Transverse colon (tissue), 4 donors: ENCODE data around the gene ECI1.

Source experiments
- CTCF ChIP-seq, 5 experiments: fragments of 200-600 bp in 3 of 5; fragments of 450-650 bp in 2 of 5; sonication (generic) in 3 of 5; IDR thresholded peaks; 1 replicate in 2 of 5; 2 replicates in 3 of 5; pipeline ENCODE4 v1.5.1; 2016 to 2017; ENCODE audit warnings: antibody characterized with exemption in 5 of 5, inconsistent platforms in 3 of 5, mild to moderate bottlenecking in 2 of 5, moderate library complexity in 1 of 5
- EP300 ChIP-seq: sonication (generic); formaldehyde crosslinking; IDR thresholded peaks from one replicate; pipeline ENCODE4 v1.6.1; 2017; ENCODE audit warnings: antibody characterized with exemption, low read depth
- POLR2AphosphoS5 ChIP-seq, 3 donors: sonication (generic); formaldehyde crosslinking; IDR thresholded peaks; one replicate each; pipeline ENCODE4 v1.6.1; 2016; ENCODE audit warnings: antibody characterized with exemption in 3 of 3

GRCh38 chr16:2228161-2228824 is 23.1 kb downstream of the ECI1 start:
- no peak for TF ChIP-seq CTCF (IDR thresholded peaks at IDR 0.05)
- no peak for TF ChIP-seq POLR2AphosphoS5 (IDR thresholded peaks at IDR 0.05)
- no peak for TF ChIP-seq EP300
